ENCODE results near the gene FRK.

The FRK gene

GRCh38 chr6:115887891-115888290 lies 172.8 kb downstream of the FRK start:
- no peak for DNase-seq (ENCODE audit: low read depth)

GRCh38 chr6:115885636-115886366 lies 174.9 kb downstream of the FRK start:
- DNase-seq (ENCODE audit: low read depth): no peak

GRCh38 chr6:115882771-115883170 lies 177.9 kb downstream of the FRK start:
- DNase-seq (ENCODE audit: low read depth): no peak

GRCh38 chr6:115882174-115882573 lies 178.5 kb downstream of the FRK start:
- no peak for DNase-seq (ENCODE audit: low read depth)

All from stimulated activated CD8-positive, alpha-beta memory T cell treated with anti-CD3 and anti-CD28 coated beads, Interleukin-15, amount 100 ng/mL, for 24 hours (primary cell).